ENCODE measurements around the gene MYL6.

GRCh38 chr12:56205445-56205844 lies 47.3 kb downstream of the MYL6 start:
- TF ChIP-seq CTCF (conservative IDR thresholded peaks at IDR 0.05 in 1 of 2, IDR thresholded peaks at IDR 0.05 in 1 of 2; ENCODE audit: extremely low read depth in 1 of 2, insufficient read depth in 1 of 2, low read depth in 1 of 2, low read length in 2 of 2), result no peak
- no peak for TF ChIP-seq EZH2 (IDR thresholded peaks at IDR 0.05; ENCODE audit: borderline replicate concordance, low read length)

Data from mammary epithelial cell (primary cell).